ENCODE measurements around the gene FBXO27.

GRCh38 chr19:38974624-38975213 lies 57.6 kb downstream of the FBXO27 start:
- no peak for TF ChIP-seq EZH2 (IDR thresholded peaks at IDR 0.05; ENCODE audit: borderline replicate concordance, low read length)
- TF ChIP-seq, protein P1, sequence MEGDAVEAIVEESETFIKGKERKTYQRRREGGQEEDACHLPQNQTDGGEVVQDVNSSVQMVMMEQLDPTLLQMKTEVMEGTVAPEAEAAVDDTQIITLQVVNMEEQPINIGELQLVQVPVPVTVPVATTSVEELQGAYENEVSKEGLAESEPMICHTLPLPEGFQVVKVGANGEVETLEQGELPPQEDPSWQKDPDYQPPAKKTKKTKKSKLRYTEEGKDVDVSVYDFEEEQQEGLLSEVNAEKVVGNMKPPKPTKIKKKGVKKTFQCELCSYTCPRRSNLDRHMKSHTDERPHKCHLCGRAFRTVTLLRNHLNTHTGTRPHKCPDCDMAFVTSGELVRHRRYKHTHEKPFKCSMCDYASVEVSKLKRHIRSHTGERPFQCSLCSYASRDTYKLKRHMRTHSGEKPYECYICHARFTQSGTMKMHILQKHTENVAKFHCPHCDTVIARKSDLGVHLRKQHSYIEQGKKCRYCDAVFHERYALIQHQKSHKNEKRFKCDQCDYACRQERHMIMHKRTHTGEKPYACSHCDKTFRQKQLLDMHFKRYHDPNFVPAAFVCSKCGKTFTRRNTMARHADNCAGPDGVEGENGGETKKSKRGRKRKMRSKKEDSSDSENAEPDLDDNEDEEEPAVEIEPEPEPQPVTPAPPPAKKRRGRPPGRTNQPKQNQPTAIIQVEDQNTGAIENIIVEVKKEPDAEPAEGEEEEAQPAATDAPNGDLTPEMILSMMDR (IDR thresholded peaks at IDR 0.05; ENCODE audit: low read length) = no peak
